CD4-positive, alpha-beta T cell treated with Interleukin-17A for 4 hours (primary cell): ENCODE data around the gene PPP1CC.
"Not testable (repeated sequence)": the region's sequence is repeated elsewhere in the genome, so short reads cannot be mapped to it uniquely, and the experiment has no call there.

Experiments used
- DNase-seq: peaks from one replicate; pipeline ENCODE4 v3.0.0-alpha.2; 2020; ENCODE audit warnings: mixed read lengths

The PPP1CC gene

DNA sequence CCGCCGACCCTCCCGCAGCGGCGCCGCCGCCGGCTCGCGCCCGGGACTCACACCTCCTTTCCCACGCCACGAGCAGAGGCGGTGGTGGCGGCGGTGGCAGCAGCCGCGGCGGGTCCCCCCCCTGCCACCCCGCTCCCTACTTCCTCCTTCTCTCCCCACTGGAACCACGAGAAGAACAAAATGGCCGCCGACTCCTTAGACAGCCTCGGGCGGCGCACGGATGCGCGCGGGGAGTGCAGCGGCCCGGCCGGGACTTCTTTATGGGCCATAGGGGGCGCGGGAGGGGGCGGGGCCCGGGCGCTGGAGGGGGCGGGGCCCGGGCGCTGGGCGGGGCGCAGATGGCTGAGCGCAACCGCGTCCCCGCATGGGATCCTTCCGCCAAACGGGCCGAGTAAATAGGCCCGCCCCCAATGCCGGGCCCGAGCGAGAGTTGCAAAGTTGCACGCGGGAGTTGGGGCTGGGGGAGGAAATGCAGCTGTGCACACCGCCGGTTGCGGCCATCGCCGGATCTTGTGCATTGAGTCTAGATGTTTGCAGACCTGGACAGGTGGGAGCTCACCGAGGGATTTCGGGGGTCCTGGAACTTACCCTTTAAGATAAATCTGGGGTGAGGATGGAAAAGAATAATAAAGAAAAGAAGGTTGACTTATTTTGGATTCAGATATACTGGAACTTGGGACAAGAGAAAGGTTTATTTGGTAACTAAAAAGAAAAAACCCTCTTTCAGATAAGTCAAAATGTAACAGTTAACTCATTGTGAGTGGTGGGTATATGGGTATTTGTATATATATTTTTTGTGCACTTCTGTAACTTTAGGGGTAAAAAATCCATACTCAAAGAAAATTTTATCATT lies at the start of gene PPP1CC:
Gene PPP1CC, minus strand, starts transcription at position 174 of the 853 bp plus-strand sequence. CDS start 184 bp downstream, outside the sequence.
- DNase-seq = peak; percentile 94

DNA sequence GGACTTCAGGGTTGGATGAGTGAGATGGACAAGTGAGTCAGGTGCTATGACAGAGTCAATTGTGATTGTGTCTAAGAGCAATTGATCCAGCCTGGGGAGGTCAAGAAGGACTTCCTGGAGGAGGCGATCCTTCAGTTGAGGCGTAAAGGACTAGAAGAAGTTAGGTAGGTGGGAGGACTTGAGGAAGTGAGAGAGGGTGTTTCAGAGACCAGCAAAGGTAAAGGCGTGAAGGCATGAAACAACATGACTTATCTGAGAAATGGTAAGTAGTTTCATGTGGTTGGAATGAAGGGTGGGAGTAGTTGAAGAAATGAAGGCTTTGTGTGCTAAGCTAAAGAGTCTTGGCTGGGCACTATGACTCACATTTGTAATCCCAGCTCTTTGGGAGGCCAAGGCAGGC lies 48.9 kb upstream of the PPP1CC start:
- no peak for DNase-seq

DNA sequence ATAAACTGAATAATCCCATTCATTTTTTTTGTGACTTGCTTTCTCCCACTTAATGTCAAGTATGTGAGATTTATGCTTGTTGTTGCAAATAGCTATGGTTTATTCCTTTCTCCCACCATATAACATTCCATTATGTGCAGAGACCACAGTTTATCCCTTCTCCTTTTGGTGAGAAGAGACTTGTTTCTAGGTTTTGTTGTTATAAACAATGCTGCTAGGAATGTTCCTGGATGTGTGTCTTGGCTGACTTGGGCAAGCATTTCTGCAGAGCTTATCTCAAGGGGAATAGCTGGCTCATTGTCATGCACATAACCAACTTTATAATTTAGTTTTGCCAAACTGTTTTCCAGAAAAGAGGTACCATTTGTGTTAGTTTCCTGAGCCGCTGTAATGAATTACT lies 47.6 kb upstream of the PPP1CC start:
- DNase-seq = no peak

DNA sequence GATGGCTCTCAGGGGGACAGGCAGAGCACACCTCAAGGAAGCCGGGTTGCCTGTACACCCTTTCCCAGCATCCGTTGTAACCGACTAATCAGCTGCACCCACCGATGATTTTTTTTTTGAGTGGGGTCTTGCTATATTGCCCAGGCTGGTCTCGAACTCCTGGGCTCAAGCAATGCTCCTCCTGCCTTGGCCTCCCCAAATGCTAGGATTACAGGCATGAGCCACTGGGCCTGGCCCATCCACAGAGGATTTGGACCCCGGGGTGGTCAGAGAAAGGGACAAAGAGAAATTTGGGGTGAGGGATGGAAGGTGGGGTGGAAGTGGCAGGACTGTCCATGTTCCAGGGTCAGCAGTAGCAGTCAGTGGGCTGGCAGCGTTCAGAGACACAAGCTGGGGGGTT lies 43.3 kb upstream of the PPP1CC start:
- no peak for DNase-seq

DNA sequence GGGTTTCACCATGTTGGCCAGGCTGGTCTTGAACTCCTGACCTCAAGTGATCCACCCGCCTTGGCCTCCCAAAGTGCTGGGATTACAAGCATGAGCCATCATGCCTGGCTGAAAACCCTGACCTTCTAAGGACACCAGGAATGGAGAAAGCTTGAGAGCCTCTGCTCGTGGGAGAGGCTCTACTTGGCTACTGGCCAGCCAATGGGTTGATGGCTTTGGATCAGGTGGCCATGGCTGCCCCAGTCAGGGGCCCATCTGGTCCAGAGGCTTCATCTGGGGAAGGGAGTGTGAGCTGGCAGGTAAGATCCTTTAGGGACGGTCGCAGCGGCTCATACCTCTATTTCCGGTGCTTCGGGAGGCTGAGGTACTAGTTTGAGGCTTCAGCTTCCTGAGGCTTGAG lies 42.5 kb upstream of the PPP1CC start:
- no peak for DNase-seq

DNA sequence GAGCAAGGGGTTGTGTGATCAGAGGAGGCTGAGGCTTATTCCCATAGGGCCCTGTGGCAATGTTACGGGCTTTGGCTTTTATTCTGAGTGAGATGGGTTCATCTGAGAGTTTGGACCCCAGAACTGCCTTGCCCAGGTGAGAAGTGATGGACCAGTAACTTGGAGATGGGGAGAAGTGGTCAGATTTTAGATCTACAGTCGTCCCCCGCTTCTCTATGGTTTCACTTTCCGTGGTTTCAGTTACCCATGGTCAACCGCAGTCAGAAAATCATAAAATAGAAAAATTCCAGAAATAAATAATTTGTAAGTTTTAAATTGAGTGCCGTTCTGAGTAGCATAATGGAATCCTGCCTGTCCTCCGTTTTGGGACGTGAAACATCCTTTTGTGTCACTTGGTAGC lies 40.2 kb upstream of the PPP1CC start:
- no peak for DNase-seq

DNA sequence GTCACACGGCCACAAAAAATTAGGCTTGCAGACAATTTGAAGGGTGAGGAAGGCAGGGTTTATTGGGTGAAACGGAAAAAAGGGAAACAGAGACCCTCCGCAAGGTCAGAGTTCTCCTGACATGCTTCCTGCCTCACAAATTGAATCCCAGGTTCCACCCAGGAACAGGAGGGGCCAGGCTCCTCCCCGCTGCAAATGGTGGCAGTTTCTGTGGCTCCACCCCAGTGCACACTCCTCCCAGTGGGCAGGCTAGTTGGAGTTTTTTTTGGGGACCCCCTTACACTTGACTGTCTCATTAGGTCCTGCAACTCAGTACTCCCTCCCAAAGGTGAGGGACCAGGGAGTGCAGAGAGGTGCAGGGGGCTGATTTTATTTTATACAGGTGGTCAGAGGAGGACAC lies 39.4 kb upstream of the PPP1CC start:
- DNase-seq = no peak

DNA sequence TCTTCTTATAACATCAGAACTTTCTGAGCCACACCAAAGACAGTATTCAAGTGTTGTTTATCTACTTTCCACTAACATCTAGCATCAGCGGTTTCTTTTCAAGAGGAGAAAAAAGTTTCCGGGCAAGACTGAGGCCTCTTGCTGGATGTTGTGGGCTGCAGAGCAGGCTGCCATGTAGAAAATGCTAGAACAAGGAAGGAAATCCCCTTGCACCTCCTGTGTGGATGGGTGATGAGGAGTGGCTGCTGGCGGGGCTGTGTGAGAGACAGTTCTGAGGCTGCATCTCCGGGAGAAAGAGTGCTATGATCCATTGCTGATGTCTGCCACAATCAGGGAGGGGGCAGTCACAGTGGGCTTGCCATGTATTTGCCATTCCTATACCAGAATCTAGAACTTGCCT lies 37.8 kb upstream of the PPP1CC start:
- peak; percentile 54 for DNase-seq

DNA sequence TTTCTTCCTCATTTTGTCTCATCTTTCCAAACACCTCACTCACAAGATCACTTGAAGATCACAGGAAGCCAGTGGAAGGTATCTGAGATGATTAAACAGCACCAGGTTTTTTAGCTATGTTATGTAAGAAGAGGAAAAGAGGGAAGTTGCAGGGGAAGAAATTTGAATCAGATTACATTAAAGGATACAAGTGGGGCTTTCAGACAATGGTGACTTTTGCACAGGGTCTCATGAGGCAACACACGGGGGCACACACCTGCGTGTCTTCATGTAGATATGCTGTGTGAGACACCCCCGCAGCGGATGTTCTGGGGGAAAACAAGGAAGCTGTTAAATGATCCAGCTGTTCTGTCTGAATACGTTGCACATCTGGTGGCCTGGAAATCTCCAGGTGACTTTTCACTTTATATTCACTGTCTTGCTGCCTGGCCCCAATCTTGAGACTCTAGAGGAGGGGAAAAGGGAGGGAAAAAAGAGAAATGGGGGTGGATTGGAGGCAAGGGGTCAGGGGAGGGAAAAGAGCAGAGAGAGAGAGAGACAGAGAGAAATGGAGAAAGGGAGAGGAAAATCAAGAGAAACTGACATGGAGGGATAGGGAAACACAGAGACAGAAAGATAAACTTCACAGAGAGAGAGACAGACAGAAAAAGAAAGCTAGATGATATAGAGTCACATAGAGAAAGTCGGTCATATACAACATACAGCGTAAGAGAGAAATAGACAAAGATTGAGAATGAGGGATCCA lies 36.3 kb upstream of the PPP1CC start:
- DNase-seq = peak; percentile 20

DNA sequence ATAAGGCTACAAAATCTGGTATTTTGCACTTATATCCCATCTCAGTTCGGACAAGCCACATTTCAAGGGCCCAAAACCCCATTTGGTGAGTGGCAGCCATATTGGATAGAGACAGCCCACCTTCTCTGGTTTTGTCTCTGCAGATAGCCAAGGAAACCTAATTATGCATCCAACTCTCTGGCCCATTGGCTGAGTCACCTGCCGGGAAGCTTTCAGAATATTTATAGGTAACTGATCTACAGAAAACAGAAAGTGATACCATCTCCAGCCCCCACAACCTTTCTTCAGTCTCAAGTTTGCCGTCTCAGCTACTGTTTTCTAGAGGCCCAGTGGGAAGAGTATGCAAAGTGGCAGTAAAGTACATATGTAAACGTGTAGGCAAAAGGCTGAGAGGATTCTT lies 33.7 kb upstream of the PPP1CC start:
- DNase-seq = peak; percentile 22

DNA sequence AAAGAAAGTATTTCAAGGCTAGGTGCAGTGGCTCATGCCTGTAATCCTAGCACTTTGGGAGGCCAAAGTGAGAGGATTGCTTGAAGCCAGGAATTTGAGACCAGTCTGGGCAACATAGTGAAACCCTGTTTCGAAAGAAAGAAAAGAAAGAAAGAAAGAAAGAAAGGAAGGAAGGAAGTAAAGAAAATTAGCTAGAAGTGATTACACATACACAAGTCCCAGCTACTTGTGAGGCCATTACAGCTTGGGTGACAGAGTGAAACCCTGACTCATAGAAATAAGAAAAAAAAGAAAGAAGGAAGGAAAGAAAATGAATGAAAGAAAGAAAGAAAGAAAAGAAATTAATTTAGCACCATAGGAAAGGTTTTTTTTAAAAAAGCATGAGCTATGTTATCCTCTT lies 33.3 kb upstream of the PPP1CC start:
- no peak for DNase-seq

DNA sequence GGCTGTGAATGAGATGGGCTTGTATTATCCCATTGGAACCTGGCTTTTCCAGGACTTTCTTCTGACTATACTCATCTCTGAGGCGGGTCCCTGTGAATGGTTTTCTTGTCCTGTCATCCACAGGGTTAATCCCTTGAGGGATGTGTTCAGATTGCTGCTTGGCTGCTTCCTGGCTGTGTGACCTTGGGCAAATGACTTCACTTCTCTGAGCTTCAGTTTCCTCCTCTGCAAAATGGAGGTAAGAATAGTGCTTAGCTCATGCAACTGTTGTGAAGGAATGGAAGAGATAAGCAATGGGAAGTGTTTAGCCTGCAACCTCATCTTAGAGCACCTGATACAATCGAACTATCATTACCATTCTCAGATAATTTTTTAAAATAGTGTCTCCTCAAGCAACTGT lies 32.1 kb upstream of the PPP1CC start:
- DNase-seq = no peak

DNA sequence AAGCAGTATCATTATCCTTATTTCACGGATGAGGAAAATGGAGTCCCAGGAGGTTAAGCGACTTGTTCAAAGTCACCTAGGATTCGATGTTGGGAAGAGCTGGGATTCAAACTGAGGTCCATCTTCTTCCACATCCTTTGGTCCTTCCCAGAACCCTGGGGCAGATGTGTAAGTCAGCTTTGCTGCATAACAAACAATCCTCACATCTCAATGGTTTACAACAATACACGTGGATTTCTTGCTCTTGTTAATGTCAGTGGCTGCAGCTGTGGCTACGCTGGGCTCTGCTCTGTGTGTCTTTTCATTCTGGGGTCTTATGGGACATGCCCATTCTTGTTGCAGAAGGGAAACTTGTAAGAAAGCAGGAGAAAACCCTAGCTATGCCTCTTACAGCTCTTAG lies 26.3 kb upstream of the PPP1CC start:
- no peak for DNase-seq

DNA sequence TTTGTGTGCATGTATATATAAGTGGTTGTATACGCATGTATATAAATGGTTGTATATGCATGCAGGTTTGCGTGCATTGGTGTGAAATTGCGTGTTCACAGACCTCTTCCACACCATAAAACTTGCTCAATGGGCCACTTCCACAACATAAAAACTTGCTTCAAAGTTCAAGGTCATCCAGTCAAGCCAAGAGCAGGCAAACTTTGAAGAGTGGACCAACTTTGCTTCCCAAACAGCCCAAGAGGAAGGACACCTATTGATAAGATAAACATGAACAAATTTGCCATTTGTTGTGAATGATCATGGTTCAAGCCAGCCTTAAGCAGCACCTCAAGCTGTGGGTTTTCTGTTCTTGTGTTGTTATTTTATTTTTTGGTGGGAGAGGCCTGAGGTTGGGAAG lies 25.2 kb upstream of the PPP1CC start:
- DNase-seq = no peak

DNA sequence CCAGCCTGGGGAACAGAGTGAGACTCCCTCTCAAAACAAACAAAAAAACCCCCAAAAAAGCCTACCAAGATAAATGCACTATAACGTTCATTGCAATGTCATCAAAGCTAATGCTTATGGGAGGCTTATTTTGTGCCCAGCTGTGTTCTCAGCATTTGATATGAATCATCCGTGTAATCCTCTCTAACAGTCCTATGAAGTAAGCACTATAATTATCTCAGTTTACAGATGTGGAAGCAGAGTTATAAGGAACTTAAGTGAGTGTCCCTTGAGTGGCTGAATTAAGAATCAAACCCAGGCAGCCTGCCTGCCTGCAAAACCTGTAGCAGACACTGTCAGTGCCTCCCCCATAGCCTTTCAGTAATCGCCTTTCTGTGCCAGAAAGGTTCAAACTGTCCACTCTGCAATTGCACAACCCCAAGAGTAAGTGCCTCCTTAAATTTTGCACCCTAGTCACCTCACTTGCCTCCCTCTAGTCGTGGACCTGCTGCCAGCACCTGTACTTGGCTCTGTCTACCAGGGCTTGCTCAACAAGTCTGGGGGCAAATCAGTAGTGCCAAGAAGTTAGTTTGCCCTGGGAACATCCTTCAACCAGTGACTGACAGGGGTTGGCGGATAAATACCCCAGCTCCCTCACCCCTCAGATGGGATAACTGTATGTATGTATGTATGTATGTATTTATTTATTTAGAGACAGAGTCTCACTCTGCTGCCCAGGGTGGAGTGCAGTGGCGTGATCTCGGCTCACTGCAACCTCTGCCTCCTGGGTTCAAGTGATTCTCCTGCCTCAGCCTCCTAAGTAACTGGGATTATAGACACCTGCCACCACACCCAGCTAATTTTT lies 23.8 kb upstream of the PPP1CC start:
- DNase-seq = no peak

DNA sequence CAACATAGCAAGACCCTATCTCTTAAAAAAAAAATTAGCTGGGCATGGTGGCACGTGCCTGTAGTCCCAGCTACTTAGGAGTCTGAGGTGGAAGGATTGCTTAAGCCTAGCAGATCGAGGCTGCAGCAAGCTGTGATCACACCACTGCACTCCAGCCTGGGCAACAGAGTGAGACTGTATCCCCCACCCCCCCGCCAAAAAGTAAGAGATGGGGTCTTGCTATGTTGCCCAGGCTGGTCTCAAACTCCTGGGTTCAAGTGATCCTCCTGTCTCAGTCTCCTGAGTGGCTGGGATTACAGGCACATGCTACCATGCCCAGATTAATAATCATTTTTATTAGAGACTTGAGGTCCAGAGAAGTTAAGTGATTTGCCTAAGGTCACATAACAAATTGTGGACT lies 22.9 kb upstream of the PPP1CC start:
- not testable (repeated sequence) for DNase-seq

DNA sequence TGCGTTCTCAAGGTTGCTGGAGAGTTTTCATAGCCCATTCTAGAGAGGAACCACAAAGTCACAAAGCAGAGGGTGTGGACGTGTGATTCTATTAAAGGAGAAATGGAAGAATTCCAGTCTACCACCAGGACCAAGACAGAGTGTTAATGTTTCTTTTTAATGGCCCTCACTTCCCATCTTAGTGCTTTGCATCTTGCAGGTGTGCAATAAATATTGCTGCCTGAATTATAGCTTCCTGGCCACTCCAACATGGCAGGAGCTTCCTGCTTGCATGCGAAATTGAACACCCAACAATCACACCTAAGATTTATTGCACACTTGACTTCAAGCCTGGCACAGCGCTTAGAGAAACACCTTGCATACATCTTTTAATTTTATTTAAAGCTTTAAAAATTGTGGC lies 22.4 kb upstream of the PPP1CC start:
- DNase-seq = no peak

DNA sequence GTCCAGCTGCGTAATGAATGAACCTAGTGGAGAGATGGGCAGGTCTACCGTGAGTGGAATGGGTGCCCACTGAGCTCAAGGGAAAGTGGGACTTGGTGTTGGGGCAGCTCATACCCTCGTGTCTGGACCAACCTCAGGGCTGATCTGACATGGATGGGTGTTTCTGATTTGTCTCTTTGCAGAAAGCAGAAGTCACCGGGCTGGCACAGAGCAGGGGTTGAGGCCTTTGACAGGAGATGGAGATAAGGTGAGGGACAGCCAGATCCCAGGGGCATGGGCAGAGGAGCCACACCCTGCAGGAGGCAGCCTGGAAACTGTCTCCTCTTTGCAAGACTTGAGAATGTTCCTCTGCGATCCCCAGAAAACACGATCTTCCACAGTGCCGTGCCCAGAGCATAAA lies 20.9 kb upstream of the PPP1CC start:
- no peak for DNase-seq

DNA sequence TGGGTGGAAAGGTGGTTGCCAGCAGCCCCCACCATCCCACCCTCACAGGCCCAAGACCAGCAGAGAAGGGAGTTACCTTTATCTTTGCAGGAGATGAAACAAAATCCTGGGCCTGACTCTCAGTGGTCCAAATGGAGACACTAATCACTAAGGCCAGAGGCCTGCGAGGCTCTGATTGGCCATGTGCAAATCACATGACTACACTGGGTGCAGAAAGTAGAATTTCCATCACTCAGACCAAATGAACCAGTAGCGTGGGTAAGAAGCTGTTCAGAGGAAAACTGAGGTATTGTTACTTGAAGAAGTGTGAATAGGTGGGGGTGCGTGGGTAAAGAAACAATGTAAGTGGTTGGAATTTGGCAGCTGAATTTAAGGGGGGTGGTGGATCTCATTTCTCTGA lies 20.2 kb upstream of the PPP1CC start:
- DNase-seq = no peak

DNA sequence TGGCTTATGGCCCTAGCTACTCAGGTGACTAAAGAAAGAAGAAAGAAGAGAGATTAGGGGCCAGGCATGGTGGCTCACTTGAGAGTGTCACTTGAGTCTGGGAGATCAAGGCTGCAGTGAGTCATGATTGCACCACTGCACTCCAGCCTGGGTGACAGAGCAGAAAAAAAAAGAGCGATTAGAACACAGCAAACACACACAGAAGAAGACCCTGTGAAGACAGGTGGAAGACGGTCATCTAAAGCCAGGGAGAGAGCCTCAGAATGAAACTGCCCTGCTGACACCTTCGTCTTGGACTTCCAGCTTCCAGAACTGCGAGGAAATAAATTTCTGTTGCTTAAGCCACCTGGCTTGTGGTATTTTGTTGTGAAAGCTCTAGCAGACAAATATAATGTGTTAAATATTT lies 17.5 kb upstream of the PPP1CC start:
- no peak for DNase-seq

DNA sequence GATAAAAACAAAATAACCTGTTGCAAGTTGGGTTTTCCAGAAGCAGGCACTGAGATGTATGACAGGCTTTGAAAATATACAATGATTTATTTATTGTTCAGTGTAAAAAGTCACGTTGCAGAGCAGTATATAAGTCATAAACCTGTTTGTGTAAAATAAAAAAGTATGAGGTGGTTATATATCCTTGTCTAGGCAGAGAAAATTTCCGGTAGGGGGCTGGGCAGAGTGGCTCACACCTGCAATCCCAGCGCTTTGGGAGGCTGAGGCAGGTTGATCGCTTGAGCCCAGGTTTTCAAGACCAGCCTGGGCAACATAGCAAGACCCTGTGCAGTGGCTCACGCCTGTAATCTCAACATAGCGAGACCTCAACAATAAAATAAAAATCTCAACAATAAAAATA lies 16.2 kb upstream of the PPP1CC start:
- DNase-seq = no peak

DNA sequence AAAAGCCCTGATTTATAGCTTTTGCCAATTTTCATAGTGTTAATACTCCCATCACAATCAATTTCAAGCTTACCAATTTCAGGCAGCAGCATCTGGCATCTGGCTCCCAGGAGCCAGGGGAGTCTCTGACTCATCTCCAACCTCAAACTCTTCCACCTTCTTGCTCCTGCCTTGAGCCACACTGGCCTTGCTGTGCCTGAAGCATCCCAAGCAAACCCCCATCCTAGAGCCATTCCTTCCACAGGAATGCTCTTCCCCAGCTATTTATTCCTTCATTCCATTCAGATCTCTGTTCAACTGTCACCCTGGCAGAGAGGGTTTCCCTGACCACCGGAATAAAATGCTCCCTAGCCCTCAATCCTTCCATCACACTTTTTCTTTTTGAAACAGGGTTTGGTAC lies 13.9 kb upstream of the PPP1CC start:
- no peak for DNase-seq

DNA sequence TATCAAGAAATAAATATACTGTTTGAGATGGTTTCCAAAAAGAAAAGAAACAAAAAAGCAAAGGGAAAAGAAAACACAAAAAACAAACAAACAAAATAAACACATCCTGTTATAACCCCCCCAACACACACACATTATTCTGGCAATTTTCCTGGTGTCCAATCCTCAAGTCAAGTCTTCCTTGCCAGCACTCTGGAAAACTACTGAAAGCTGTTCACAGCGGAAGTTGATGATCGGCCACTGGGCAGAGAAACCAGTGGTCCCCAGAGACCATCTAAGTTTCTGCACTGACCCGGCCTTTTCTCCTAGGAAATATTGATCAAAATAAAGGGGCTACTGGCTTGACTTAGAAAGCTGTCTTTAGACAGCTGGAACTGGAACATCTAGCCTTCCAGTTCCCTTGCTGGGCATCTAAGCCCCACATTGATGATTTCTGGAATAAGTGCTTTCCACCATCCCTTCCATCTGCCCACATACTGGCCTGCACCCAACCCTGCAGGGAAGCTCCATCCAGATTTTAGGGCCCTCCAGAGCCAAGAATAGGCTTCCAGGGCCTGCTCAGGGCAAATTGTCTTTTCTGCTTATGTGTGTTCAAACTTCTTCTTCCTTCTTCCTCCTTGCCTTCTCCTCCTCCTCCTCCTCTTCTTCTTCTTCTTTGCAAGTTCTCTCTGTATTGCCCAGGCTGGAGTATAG lies 11.6 kb upstream of the PPP1CC start:
- no peak for DNase-seq
